ENCODE measurements around the gene ABCC8.

The ABCC8 gene

GRCh38 chr11:17343257-17343656, 133.4 kb downstream of the ABCC8 start:
- no peak for DNase-seq (ENCODE audit: low spot score)
- H3K4me3 ChIP-seq = no peak overlapping the region
- TF ChIP-seq CTCF (IDR thresholded peaks at IDR 0.05) = no peak
- no peak overlapping the region for H3K27ac ChIP-seq
